ENCODE results near the gene EDAR. TPM values are rescaled to one million over a fixed set of nuclear protein-coding genes. Genes with fewer than 3 reads are reported as not detected.

EDAR gene
- total and polyA plus RNA-seq, 9 of the 15 experiments (the other 6 are each of a cell fraction or from before 2014, with no cell fraction given): 0.01 TPM; not detected in 8

DNA sequence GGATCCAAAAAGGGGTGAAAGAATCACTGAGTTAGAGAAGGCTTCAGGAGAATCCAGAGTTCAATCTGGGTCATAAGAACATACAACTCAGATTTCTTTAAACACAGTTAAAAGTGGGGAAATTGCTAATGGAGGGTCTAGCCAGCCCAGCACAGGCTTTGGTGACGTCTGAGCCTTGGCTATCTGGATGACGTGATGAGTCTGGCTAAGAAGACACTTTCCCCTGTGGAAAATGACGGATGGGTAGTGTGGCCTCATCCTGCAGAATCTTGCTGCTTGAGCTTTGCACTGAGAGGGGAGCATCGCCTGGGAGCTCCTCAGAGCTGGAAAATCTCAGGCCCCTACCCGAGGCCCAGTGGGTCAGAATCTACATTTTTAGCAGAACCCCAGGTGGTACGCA, 19.2 kb downstream of the EDAR start:
- TF ChIP-seq ESRRA (IDR thresholded peaks at IDR 0.05; ENCODE audit: borderline replicate concordance, low read depth): no peak
- no peak for TF ChIP-seq MTA2 (IDR thresholded peaks at IDR 0.05; ENCODE audit: low read depth)
- TF ChIP-seq, protein P1, sequence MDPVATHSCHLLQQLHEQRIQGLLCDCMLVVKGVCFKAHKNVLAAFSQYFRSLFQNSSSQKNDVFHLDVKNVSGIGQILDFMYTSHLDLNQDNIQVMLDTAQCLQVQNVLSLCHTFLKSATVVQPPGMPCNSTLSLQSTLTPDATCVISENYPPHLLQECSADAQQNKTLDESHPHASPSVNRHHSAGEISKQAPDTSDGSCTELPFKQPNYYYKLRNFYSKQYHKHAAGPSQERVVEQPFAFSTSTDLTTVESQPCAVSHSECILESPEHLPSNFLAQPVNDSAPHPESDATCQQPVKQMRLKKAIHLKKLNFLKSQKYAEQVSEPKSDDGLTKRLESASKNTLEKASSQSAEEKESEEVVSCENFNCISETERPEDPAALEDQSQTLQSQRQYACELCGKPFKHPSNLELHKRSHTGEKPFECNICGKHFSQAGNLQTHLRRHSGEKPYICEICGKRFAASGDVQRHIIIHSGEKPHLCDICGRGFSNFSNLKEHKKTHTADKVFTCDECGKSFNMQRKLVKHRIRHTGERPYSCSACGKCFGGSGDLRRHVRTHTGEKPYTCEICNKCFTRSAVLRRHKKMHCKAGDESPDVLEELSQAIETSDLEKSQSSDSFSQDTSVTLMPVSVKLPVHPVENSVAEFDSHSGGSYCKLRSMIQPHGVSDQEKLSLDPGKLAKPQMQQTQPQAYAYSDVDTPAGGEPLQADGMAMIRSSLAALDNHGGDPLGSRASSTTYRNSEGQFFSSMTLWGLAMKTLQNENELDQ (CRISPR knock-in tag; IDR thresholded peaks at IDR 0.05; ENCODE audit: borderline replicate concordance): no peak
- TF ChIP-seq ZNF212 (CRISPR knock-in tag; IDR thresholded peaks at IDR 0.05): no peak
- no peak for TF ChIP-seq ILK (tag; IDR thresholded peaks at IDR 0.05; ENCODE audit: borderline replicate concordance, low read depth)
- Histone ChIP-seq H4K20me1 (replicated peaks; ENCODE audit: control insufficient read depth, insufficient read depth, low read length) (no peaks in the 10 kb centered on the region), H3K4me3 (no peak overlapping the region), H2AFZ (ENCODE audit: low read depth, low read length) (no peak overlapping the region), H3K9me1 (ENCODE audit: control insufficient read depth, insufficient read depth, low read length) (peaks cover 6% of the 10 kb centered on the region), H3K4me2 (ENCODE audit: insufficient read depth, low read length) (no peak overlapping the region), H3K27ac (ENCODE audit: extremely low read depth, low read depth, low read length) (no peak overlapping the region), H3K79me2 (ENCODE audit: control insufficient read depth, insufficient read depth, low read length) (no peaks in the 10 kb centered on the region), H3K4me1 (replicated peaks in 1 of 2; ENCODE audit: control insufficient read depth in 2 of 2, insufficient read depth in 2 of 2, low read length in 2 of 2) (no peaks in the 10 kb centered on the region), H3K36me3 (ENCODE audit: control insufficient read depth, insufficient read depth, low read length) (no peaks in the 10 kb centered on the region), H3K9ac (ENCODE audit: insufficient read depth in 1 of 2, low read depth in 2 of 2, low read length in 2 of 2) (no peak overlapping the region), H3K27me3 (ENCODE audit: control insufficient read depth in 2 of 2, insufficient read depth in 2 of 2, low read length in 2 of 2) (peaks cover 18 to 56% of the 10 kb centered on the region in 2 experiments), H3K9me3 (replicated peaks; ENCODE audit: control insufficient read depth, insufficient read depth, low read depth, low read length) (no peaks in the 10 kb centered on the region)
- in situ Hi-C loops (cut with MboI) (no loop called here), intact Hi-C loops (cut with micrococcal nuclease) (no loop called here)
- no peak for FAIRE-seq
- no TSS peak for BruUV-seq (replicated peaks)
- DNase-seq (ENCODE audit: extremely low read depth in 1 of 4, low spot score in 3 of 4): no peak
- ATAC-seq: no peak
- WGBS (ENCODE audit: insufficient coverage, low coverage, missing lambda C conversion rate): 3% methylated on average over 6 of the region's 6 CpGs
- ChIA-PET CTCF (ENCODE audit: low intra/inter-chr PET ratio) (no interaction called here), POLR2A (no interaction called here)

Data from K562 (cell line).